ENCODE results near the gene GIGYF1. TPM values are rescaled to one million over a fixed set of nuclear protein-coding genes. Genes with fewer than 3 reads are reported as not detected.
"Not testable (repeated sequence)": the region's sequence is repeated elsewhere in the genome, so short reads cannot be mapped to it uniquely, and the experiment has no call there.

Gene GIGYF1
- polyA plus RNA-seq, 1 donor from 2014 or later: 28.3 TPM

DNA sequence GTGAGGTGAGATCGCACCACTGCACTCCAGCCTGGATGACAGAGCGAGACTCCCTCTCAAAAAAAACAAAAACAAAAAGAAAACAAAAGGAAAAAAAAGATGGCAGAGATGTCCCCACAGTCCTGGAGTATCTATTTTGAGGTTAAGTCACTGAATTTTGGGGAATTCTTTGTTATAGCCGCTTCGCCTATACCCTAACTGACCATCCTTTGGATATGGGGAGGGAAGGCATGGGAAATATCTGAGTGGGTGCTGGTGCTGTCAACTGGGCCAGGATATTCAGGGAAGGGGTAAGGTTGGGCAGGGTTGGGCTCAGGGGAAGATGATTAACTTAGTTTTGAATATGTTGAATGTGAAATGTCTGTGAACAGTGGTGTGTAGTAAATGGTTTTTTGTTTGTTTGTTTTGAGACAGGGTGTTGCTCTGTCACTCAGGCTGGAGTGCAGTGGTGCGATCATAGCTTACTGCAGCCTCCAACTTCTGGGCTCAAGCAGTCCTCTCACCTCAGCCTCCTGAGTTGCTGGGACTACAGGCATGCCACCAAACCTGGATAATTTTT is 28.8 kb downstream of the GIGYF1 start:
- Histone ChIP-seq H3K27ac (ENCODE audit: low read length) (no peak overlapping the region), H3K27me3 (ENCODE audit: insufficient read depth, low read depth, low read length) (no peaks in the 10 kb centered on the region), H3K36me3 (ENCODE audit: insufficient read depth, low read length) (no peaks in the 10 kb centered on the region), H3K4me3 (ENCODE audit: low read length) (no peak overlapping the region), H3K79me2 (replicated peaks; ENCODE audit: insufficient read depth, low read length) (no peaks in the 10 kb centered on the region), H4K20me1 (ENCODE audit: insufficient read depth) (no peaks in the 10 kb centered on the region), H2AFZ (ENCODE audit: low read depth, low read length) (no peak overlapping the region), H3K9me2 (ENCODE audit: insufficient read depth, low read length) (no peaks in the 10 kb centered on the region), H3K9ac (ENCODE audit: low read length) (no peak overlapping the region), H3K9me3 (ENCODE audit: low read length) (no peaks in the 10 kb centered on the region), H3F3A (ENCODE audit: insufficient read depth, low read length, poor library complexity, severe bottlenecking) (no peaks in the 10 kb centered on the region), H3K4me2 (ENCODE audit: low read length) (no peak overlapping the region)
- TF ChIP-seq SMC3 (conservative IDR thresholded peaks at IDR 0.05; ENCODE audit: poor library complexity) (no peak), RAD21 (conservative IDR thresholded peaks at IDR 0.05) (no peak), EP300 (conservative IDR thresholded peaks at IDR 0.05; ENCODE audit: poor library complexity, severe bottlenecking) (no peak), REST (IDR thresholded peaks at IDR 0.05; ENCODE audit: borderline replicate concordance) (no peak), TAF1 (IDR thresholded peaks at IDR 0.05; ENCODE audit: low read depth) (no peak), EZH2 (IDR thresholded peaks at IDR 0.05; ENCODE audit: borderline replicate concordance, insufficient read depth, low read length, poor library complexity, severe bottlenecking) (no peak), POLR2AphosphoS5 (IDR thresholded peaks at IDR 0.05) (no peak), MXI1 (conservative IDR thresholded peaks at IDR 0.05; ENCODE audit: poor library complexity, severe bottlenecking) (no peak)
- TF ChIP-seq, protein P1, sequence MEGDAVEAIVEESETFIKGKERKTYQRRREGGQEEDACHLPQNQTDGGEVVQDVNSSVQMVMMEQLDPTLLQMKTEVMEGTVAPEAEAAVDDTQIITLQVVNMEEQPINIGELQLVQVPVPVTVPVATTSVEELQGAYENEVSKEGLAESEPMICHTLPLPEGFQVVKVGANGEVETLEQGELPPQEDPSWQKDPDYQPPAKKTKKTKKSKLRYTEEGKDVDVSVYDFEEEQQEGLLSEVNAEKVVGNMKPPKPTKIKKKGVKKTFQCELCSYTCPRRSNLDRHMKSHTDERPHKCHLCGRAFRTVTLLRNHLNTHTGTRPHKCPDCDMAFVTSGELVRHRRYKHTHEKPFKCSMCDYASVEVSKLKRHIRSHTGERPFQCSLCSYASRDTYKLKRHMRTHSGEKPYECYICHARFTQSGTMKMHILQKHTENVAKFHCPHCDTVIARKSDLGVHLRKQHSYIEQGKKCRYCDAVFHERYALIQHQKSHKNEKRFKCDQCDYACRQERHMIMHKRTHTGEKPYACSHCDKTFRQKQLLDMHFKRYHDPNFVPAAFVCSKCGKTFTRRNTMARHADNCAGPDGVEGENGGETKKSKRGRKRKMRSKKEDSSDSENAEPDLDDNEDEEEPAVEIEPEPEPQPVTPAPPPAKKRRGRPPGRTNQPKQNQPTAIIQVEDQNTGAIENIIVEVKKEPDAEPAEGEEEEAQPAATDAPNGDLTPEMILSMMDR (IDR thresholded peaks at IDR 0.05; ENCODE audit: poor library complexity, severe bottlenecking): no peak

GRCh38 chr7:100662194-100662776 is 31.8 kb downstream of the GIGYF1 start:
- H3K9me3 ChIP-seq (ENCODE audit: low read length); H3K4me3 ChIP-seq (ENCODE audit: low read length); H2AFZ ChIP-seq (ENCODE audit: low read depth, low read length); H3K27ac ChIP-seq (ENCODE audit: low read length); H3K27me3 ChIP-seq (ENCODE audit: insufficient read depth, low read depth, low read length); H3K4me2 ChIP-seq (ENCODE audit: low read length); H3K9ac ChIP-seq (ENCODE audit: low read length); H3K36me3 ChIP-seq (ENCODE audit: insufficient read depth, low read length); H4K20me1 ChIP-seq (ENCODE audit: insufficient read depth); H3K79me2 ChIP-seq (replicated peaks; ENCODE audit: insufficient read depth, low read length); H3F3A ChIP-seq (ENCODE audit: insufficient read depth, low read length, poor library complexity, severe bottlenecking); H3K9me2 ChIP-seq (ENCODE audit: insufficient read depth, low read length): not testable (repeated sequence)
